Endothelial cell (in vitro differentiated cells): ENCODE data around the gene ITIH5. TPM values are rescaled to one million over a fixed set of nuclear protein-coding genes. Genes with fewer than 3 reads are reported as not detected.

Experiments
- DNase-seq: peaks from one replicate; pipeline ENCODE4 v3.0.0; 2021; ENCODE audit warnings: low spot score
- H3K27ac Mint-ChIP-seq: one replicate; pipeline ENCODE4 v1.8.0; 2021; ENCODE audit warnings: mixed read lengths, inconsistent platforms; ENCODE audit not compliant: unreplicated experiment
- H3K27me3 Mint-ChIP-seq: one replicate; pipeline ENCODE4 v1.8.0; 2021; ENCODE audit warnings: mild to moderate bottlenecking, moderate library complexity, mixed read lengths, inconsistent platforms; ENCODE audit not compliant: unreplicated experiment
- H3K36me3 Mint-ChIP-seq: one replicate; pipeline ENCODE4 v1.8.0; 2021; ENCODE audit warnings: mild to moderate bottlenecking, low read depth, mixed read lengths, inconsistent platforms; ENCODE audit not compliant: unreplicated experiment
- H3K4me1 Mint-ChIP-seq: one replicate; pipeline ENCODE4 v1.8.0; 2021; ENCODE audit warnings: mild to moderate bottlenecking, mixed read lengths, inconsistent platforms; ENCODE audit not compliant: unreplicated experiment
- H3K4me3 Mint-ChIP-seq: one replicate; pipeline ENCODE4 v1.8.0; 2021; ENCODE audit warnings: mild to moderate bottlenecking, mixed read lengths, inconsistent platforms; ENCODE audit not compliant: unreplicated experiment
- H3K9me3 Mint-ChIP-seq: one replicate; pipeline ENCODE4 v1.8.0; 2021; ENCODE audit warnings: mixed read lengths, inconsistent platforms; ENCODE audit not compliant: unreplicated experiment
- total RNA-seq: library from RNA; stranded (reverse); fragmentation: NEBNext Ultra II Directional; extraction: Animal tissue kit (Norgen Biotek cat#: 25700); gene quantifications from one replicate; pipeline ENCODE4 v1.2.1, GENCODE V29; 2021; ENCODE audit not compliant: unreplicated experiment
- TF ChIP-seq, protein P1 (sequence below): fragments of 200-600 bp; sonication (generic); IDR thresholded peaks from one replicate; pipeline ENCODE4 v1.5.0; 2021; ENCODE audit warnings: antibody characterized with exemption; ENCODE audit not compliant: unreplicated experiment

Gene ITIH5
- total RNA-seq, 1 donor from 2014 or later = 0.36 TPM

GRCh38 chr10:7608001-7608400, 58.8 kb downstream of the ITIH5 start:
- Mint-ChIP-seq H3K27me3 (peaks cover 3% of the 10 kb centered on the region), H3K4me3 (no peak overlapping the region), H3K4me1 (peaks cover 3% of the 10 kb centered on the region), H3K36me3 (no peaks in the 10 kb centered on the region), H3K27ac (peak overlapping the region; percentile 16), H3K9me3 (no peaks in the 10 kb centered on the region)
- no peak for DNase-seq
- TF ChIP-seq, protein P1, sequence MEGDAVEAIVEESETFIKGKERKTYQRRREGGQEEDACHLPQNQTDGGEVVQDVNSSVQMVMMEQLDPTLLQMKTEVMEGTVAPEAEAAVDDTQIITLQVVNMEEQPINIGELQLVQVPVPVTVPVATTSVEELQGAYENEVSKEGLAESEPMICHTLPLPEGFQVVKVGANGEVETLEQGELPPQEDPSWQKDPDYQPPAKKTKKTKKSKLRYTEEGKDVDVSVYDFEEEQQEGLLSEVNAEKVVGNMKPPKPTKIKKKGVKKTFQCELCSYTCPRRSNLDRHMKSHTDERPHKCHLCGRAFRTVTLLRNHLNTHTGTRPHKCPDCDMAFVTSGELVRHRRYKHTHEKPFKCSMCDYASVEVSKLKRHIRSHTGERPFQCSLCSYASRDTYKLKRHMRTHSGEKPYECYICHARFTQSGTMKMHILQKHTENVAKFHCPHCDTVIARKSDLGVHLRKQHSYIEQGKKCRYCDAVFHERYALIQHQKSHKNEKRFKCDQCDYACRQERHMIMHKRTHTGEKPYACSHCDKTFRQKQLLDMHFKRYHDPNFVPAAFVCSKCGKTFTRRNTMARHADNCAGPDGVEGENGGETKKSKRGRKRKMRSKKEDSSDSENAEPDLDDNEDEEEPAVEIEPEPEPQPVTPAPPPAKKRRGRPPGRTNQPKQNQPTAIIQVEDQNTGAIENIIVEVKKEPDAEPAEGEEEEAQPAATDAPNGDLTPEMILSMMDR = no peak

- Mint-ChIP-seq H3K27ac (no peak overlapping the region), H3K4me3 (no peak overlapping the region), H3K9me3 (no peaks in the 10 kb centered on the region), H3K27me3 (peaks cover 3% of the 10 kb centered on the region), H3K4me1 (peaks cover 3% of the 10 kb centered on the region), H3K36me3 (no peaks in the 10 kb centered on the region)
- no peak for DNase-seq
- TF ChIP-seq, protein P1 = no peak
Observed at GRCh38 chr10:7606951-7607404, 59.8 kb downstream of the ITIH5 start.

GRCh38 chr10:7605565-7606295, 61.0 kb downstream of the ITIH5 start:
- Mint-ChIP-seq H3K27me3 (peaks cover 3% of the 10 kb centered on the region), H3K36me3 (no peaks in the 10 kb centered on the region), H3K4me3 (no peak overlapping the region), H3K9me3 (no peaks in the 10 kb centered on the region), H3K4me1 (peaks cover 3% of the 10 kb centered on the region), H3K27ac (no peak overlapping the region)
- DNase-seq = no peak
- TF ChIP-seq, protein P1 = no peak

DNA sequence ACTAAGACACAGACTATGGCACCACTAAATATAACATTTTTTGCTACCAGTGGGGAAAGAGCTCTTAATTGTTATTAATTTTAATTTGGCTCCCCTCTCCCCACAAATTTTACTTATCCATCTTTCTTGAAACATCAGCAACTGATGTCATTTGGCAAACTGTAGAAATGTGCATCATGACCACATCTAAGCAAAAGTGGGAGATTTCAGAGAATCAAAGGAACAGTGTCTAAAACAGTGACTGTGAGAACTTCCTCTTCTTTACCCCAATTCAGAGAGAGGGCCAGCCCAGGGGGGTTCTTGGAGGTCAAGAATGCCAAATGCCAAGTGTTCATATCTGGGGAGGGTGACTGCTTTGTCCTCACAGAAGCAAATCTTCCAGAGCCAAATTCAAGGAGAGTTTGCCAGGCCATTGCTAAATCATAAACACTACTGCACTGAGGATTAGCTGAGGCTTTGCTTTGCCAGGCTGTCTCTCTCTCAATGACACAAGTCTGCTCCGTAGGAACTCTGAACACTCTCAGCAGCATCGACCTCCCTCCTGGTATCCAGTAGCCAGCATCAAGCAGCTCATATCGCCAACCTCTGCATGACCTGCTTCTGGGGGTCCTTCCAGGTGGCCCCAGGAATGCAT, 65.6 kb downstream of the ITIH5 start:
- Mint-ChIP-seq H3K36me3 (no peaks in the 10 kb centered on the region), H3K27me3 (no peaks in the 10 kb centered on the region), H3K27ac (no peak overlapping the region), H3K9me3 (no peaks in the 10 kb centered on the region), H3K4me3 (no peak overlapping the region), H3K4me1 (peaks cover 3% of the 10 kb centered on the region)
- TF ChIP-seq, protein P1 = no peak
- DNase-seq = no peak

GRCh38 chr10:7598771-7599170, 68.0 kb downstream of the ITIH5 start:
- Mint-ChIP-seq H3K9me3 (no peaks in the 10 kb centered on the region), H3K4me3 (no peak overlapping the region), H3K27me3 (no peaks in the 10 kb centered on the region), H3K4me1 (no peaks in the 10 kb centered on the region), H3K27ac (no peak overlapping the region), H3K36me3 (no peaks in the 10 kb centered on the region)
- no peak for DNase-seq
- TF ChIP-seq, protein P1 = no peak
